ENCODE data around the gene ERO1B.

DNA sequence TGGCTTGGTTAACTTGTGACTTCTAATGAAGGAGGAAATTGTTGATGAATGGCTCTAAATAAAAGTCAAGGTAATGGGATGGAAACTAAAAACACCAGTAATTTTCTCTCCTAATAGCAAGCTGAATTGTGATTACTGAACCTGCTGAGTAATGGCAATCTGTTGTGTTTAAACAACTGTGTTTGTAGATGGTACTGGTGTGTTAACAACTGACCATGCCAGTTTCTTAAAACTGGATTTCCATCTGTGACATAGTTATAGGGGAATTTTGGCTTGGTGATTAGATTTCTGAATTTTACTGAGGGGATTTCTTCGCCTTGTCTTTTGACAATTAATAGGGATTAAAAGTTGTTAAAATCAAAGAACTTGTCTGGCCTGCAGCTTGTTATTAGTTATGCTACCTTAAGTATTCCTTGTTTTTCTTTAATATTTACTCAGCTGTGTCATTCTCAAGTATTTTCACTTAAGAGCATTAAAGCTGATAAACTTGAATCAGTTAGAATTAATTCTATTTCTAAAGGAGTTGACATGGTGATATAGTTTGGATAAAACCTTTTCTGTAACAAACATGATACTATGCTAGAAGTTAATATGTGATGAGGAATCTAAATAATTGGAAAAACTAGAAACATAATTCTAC is 7.9 kb upstream of the ERO1B start:
- TF ChIP-seq, protein P1, sequence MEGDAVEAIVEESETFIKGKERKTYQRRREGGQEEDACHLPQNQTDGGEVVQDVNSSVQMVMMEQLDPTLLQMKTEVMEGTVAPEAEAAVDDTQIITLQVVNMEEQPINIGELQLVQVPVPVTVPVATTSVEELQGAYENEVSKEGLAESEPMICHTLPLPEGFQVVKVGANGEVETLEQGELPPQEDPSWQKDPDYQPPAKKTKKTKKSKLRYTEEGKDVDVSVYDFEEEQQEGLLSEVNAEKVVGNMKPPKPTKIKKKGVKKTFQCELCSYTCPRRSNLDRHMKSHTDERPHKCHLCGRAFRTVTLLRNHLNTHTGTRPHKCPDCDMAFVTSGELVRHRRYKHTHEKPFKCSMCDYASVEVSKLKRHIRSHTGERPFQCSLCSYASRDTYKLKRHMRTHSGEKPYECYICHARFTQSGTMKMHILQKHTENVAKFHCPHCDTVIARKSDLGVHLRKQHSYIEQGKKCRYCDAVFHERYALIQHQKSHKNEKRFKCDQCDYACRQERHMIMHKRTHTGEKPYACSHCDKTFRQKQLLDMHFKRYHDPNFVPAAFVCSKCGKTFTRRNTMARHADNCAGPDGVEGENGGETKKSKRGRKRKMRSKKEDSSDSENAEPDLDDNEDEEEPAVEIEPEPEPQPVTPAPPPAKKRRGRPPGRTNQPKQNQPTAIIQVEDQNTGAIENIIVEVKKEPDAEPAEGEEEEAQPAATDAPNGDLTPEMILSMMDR (IDR thresholded peaks at IDR 0.05; ENCODE audit: low read depth, low read length), result no peak
- TF ChIP-seq EZH2phosphoT487 (IDR thresholded peaks at IDR 0.05; ENCODE audit: low read depth), result no peak

Measured in OCI-LY3 (cell line).